ENCODE measurements around the gene ABHD10.

DNA sequence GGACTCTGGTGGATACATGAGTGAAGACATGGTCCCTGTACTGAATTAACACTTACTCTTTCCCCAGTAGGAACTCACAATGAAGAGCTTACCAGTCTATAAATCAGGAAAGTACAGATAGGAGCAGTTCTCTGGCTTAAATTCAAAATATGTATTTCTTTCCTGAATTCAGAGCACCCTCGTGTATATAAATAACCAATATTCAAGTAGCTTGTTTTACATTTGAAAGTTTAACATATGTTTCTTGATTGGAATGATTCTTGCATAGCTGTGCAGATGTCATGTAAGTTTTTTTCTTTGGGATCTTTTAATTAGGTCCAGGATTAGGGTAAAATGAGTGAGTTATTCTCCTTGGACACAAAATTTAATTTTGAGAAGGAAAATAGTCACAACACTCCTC, 40.9 kb downstream of the ABHD10 start:
- TF ChIP-seq, protein P1, sequence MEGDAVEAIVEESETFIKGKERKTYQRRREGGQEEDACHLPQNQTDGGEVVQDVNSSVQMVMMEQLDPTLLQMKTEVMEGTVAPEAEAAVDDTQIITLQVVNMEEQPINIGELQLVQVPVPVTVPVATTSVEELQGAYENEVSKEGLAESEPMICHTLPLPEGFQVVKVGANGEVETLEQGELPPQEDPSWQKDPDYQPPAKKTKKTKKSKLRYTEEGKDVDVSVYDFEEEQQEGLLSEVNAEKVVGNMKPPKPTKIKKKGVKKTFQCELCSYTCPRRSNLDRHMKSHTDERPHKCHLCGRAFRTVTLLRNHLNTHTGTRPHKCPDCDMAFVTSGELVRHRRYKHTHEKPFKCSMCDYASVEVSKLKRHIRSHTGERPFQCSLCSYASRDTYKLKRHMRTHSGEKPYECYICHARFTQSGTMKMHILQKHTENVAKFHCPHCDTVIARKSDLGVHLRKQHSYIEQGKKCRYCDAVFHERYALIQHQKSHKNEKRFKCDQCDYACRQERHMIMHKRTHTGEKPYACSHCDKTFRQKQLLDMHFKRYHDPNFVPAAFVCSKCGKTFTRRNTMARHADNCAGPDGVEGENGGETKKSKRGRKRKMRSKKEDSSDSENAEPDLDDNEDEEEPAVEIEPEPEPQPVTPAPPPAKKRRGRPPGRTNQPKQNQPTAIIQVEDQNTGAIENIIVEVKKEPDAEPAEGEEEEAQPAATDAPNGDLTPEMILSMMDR (IDR thresholded peaks at IDR 0.05) = no peak
- TF ChIP-seq EP300 (IDR thresholded peaks at IDR 0.05) = no peak
